Smooth muscle cell (in vitro differentiated cells): ENCODE measurements around the gene SLC44A4. TPM values are rescaled to one million over a fixed set of nuclear protein-coding genes. Genes with fewer than 3 reads are reported as not detected.

Experiments used
- DNase-seq: peaks from one replicate; lab custom pipeline; 2025; ENCODE audit not compliant: unreplicated experiment; lab: John Stamatoyannopoulos, UW
- H2AFZ ChIP-seq: fragments of 200-600 bp; sonication (generic); 2 replicates; pipeline ENCODE4 v1.6.0; 2016; ENCODE audit warnings: antibody characterized with exemption, low read depth, mild to moderate bottlenecking
- H3F3A ChIP-seq: fragments of 200-600 bp; sonication (generic); 2 replicates; pipeline ENCODE4 v1.6.0; 2017; ENCODE audit warnings: antibody characterized with exemption, low read depth
- H3K27ac ChIP-seq: fragments of 200-600 bp; sonication (generic); 2 replicates; pipeline ENCODE4 v1.5.1; 2016; ENCODE audit warnings: low read depth, mild to moderate bottlenecking
- H3K27me3 ChIP-seq: fragments of 200-600 bp; sonication (generic); 2 replicates; pipeline ENCODE4 v1.6.1; 2016; ENCODE audit warnings: low read depth, mild to moderate bottlenecking
- H3K36me3 ChIP-seq: fragments of 200-600 bp; sonication (generic); 2 replicates; pipeline ENCODE4 v1.5.1; 2016; ENCODE audit warnings: low read depth
- H3K4me1 ChIP-seq: fragments of 200-600 bp; sonication (generic); 2 replicates; pipeline ENCODE4 v1.5.1; 2016; ENCODE audit warnings: low read depth
- H3K4me2 ChIP-seq: fragments of 200-600 bp; sonication (generic); 2 replicates; pipeline ENCODE4 v1.6.0; 2016; ENCODE audit warnings: mild to moderate bottlenecking
- H3K4me3 ChIP-seq: fragments of 200-600 bp; sonication (generic); 2 replicates; pipeline ENCODE4 v1.5.1; 2016; ENCODE audit warnings: mild to moderate bottlenecking
- H3K79me2 ChIP-seq: fragments of 200-600 bp; sonication (generic); 2 replicates; pipeline ENCODE4 v1.6.0; 2016; ENCODE audit warnings: low read depth, mild to moderate bottlenecking
- H3K9ac ChIP-seq: fragments of 200-600 bp; sonication (generic); 2 replicates; pipeline ENCODE4 v1.6.0; 2016; ENCODE audit warnings: low read depth
- H3K9me3 ChIP-seq: fragments of 200-600 bp; sonication (generic); replicated peaks from 2 replicates; pipeline ENCODE4 v1.5.1; 2016; ENCODE audit warnings: low read depth
- H4K20me1 ChIP-seq: fragments of 200-600 bp; sonication (generic); 2 replicates; pipeline ENCODE4 v1.6.0; 2016; ENCODE audit warnings: low read depth
- WGBS: methylation state at CpG from one replicate; pipeline ENCODE4 v1.1.7; 2016; ENCODE audit warnings: low lambda C conversion rate; 5-methylcytosine and 5-hydroxymethylcytosine counted together
- polyA plus RNA-seq: library from polyadenylated mRNA; unstranded; fragments of >200 nt; fragmentation: Nextera tagmentation; extraction: Ambion mirVana; gene quantifications from 2 replicates; pipeline ENCODE4 v1.2.1, GENCODE V29; 2016
- total RNA-seq: library from RNA; depleted of rRNA; stranded (reverse); fragments of >200 nt; gene quantifications from 2 replicates; pipeline ENCODE4 v1.2.3, GENCODE V29; 2014
- TF ChIP-seq, protein P1 (sequence below): fragments of 200-600 bp; sonication (generic); IDR thresholded peaks from 2 replicates; pipeline ENCODE4 v1.5.1; 2017; ENCODE audit warnings: borderline replicate concordance, mild to moderate bottlenecking, antibody characterized with exemption; ENCODE audit not compliant: insufficient read depth, poor library complexity, severe bottlenecking

SLC44A4 gene
- total and polyA plus RNA-seq, 2 experiments from 2014 or later, result 0.30 to 0.85 TPM

DNA sequence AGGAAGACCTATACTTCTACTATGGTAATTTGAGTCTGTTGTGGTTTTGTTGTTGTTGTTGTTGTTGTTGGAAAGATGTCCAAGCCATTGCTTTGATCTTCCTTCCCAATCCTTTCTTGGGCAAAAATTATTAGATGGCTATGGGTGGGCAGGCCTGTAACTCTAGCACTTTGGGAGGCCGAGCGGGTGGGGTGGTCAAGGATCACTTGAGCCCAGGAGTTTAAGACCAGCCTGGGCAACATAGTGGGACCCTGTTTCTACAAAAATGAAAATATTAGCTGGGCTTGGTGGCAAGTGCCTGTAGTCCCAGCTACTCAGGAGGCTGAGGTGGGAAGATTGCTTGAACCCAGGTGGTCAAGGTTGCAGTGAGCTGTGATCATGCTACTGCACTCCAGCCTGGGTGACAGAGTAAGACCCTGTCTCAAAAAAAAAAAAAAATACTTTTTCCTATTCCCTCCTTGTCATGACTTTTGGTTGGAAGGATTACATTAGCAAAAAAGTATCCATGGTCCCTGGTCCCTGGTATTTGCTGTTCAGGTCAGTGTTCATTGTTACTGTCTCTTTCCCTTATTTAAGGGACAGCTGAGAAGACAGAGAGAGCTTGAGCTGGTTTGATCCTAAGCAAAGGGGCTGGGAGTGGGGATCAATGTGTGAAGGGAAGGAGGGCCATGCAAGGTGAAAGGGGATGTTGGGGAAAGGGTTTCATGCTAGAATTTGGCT is 27.9 kb downstream of the SLC44A4 start:
- no peak overlapping the region for H3K27ac ChIP-seq
- TF ChIP-seq, protein P1, sequence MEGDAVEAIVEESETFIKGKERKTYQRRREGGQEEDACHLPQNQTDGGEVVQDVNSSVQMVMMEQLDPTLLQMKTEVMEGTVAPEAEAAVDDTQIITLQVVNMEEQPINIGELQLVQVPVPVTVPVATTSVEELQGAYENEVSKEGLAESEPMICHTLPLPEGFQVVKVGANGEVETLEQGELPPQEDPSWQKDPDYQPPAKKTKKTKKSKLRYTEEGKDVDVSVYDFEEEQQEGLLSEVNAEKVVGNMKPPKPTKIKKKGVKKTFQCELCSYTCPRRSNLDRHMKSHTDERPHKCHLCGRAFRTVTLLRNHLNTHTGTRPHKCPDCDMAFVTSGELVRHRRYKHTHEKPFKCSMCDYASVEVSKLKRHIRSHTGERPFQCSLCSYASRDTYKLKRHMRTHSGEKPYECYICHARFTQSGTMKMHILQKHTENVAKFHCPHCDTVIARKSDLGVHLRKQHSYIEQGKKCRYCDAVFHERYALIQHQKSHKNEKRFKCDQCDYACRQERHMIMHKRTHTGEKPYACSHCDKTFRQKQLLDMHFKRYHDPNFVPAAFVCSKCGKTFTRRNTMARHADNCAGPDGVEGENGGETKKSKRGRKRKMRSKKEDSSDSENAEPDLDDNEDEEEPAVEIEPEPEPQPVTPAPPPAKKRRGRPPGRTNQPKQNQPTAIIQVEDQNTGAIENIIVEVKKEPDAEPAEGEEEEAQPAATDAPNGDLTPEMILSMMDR, result no peak
- no peaks in the 10 kb centered on the region for H3K36me3 ChIP-seq
- no peak overlapping the region for H3K4me2 ChIP-seq
- no peak overlapping the region for H3K9ac ChIP-seq
- no peak overlapping the region for H2AFZ ChIP-seq
- no peak for DNase-seq
- no peak overlapping the region for H3K4me3 ChIP-seq
- no peaks in the 10 kb centered on the region for H3F3A ChIP-seq
- H4K20me1 ChIP-seq, result no peaks in the 10 kb centered on the region
- H3K9me3 ChIP-seq, result no peaks in the 10 kb centered on the region
- H3K4me1 ChIP-seq, result no peaks in the 10 kb centered on the region
- H3K79me2 ChIP-seq, result no peaks in the 10 kb centered on the region
- no peaks in the 10 kb centered on the region for H3K27me3 ChIP-seq
- 98% methylated on average over 2 of the region's 2 CpGs for WGBS

DNA sequence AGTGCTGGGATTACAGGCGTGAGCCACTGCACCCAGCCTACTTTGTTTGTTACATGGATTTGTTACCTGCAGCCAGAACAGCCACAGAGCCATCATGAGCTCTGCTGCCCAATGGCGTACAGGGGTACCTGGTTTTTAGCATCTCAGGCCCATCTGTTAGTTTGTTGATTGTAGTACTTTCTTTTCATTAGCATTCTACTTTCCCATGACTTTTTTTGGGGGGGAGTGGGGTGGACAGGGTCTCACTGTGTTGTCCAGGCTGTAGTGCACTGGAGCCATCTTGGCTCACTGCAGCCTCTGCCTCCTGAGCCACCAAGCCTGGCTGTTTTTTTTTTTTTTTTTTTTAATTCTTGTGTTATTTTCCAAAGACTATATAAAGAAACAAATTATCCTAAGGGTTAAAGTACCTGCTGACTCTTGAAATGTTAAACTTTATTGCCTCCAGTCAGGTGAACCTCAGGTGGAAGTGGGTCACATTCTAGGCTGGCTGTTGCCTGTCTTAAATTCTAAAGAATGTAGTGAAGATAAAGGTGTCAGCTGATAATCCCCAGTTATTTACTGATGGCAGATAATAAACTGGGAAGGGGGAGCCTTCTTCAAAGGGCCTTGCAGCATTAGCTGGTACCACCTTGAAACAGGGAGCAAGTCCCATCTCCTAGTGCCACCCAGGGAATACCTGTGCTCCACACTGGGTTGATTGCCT is 31.4 kb downstream of the SLC44A4 start:
- H3K27ac ChIP-seq, result no peak overlapping the region
- no peaks in the 10 kb centered on the region for H3K79me2 ChIP-seq
- no peak overlapping the region for H2AFZ ChIP-seq
- H3K27me3 ChIP-seq, result no peaks in the 10 kb centered on the region
- no peaks in the 10 kb centered on the region for H3K36me3 ChIP-seq
- no peaks in the 10 kb centered on the region for H3K4me1 ChIP-seq
- no peak for DNase-seq
- no peaks in the 10 kb centered on the region for H4K20me1 ChIP-seq
- no peaks in the 10 kb centered on the region for H3K9me3 ChIP-seq
- TF ChIP-seq, protein P1, result no peak
- H3K4me2 ChIP-seq, result no peak overlapping the region
- H3F3A ChIP-seq, result no peaks in the 10 kb centered on the region
- H3K9ac ChIP-seq, result no peak overlapping the region
- H3K4me3 ChIP-seq, result no peak overlapping the region
- 96% methylated on average over 2 of the region's 2 CpGs for WGBS

DNA sequence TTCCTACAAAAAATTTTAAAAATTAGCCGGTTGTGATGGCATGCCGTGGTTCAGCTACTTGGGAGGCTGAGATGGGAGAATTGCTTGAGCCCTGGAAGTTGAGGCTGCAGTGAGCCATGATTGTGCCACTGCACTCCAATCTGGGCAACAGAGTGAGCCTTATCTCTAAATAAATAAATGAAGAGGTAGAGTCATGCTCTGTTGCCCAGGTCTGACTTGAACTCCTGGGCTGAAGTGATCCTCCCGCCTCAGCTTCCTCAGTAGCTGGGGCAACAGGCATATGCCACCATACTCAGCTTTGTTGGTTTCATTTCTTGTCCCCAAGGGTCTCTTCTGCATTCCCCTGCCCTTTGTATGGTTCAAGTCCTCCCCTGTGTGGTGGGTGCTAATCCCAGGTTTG is 34.3 kb downstream of the SLC44A4 start:
- Histone ChIP-seq H3K9ac (no peak overlapping the region), H3K4me2 (no peak overlapping the region), H3K79me2 (no peaks in the 10 kb centered on the region), H4K20me1 (peaks cover 4% of the 10 kb centered on the region), H3K4me1 (no peaks in the 10 kb centered on the region), H2AFZ (no peak overlapping the region), H3F3A (peaks cover 12% of the 10 kb centered on the region), H3K36me3 (peaks cover 3% of the 10 kb centered on the region), H3K27me3 (no peaks in the 10 kb centered on the region), H3K4me3 (no peak overlapping the region), H3K9me3 (no peaks in the 10 kb centered on the region), H3K27ac (no peak overlapping the region)
- no peak for DNase-seq
- TF ChIP-seq, protein P1, result no peak
- 94% methylated on average over 3 of the region's 3 CpGs for WGBS
